Spleen (tissue), 11 donors: ENCODE measurements around the gene LY6G6D. TPM values are rescaled to one million over a fixed set of nuclear protein-coding genes. Genes with fewer than 3 reads are reported as not detected.

ENCODE experiments used
- DNase-seq: peaks from one replicate; pipeline ENCODE4 v3.0.0-alpha.2; 2020
- H3K27ac ChIP-seq, 8 donors: fragments of 200-600 bp; sonication (generic) in 7 of 8; 1 replicate in 4 of 8; 2 replicates in 4 of 8; pipeline versions ENCODE4 v1.5.0 to v1.8.0; 2016 to 2021; ENCODE audit warnings: inconsistent platforms in 4 of 8, mild to moderate bottlenecking in 4 of 8, moderate library complexity in 1 of 8
- H3K27me3 ChIP-seq, 7 donors: fragments of 200-600 bp; sonication (generic) in 6 of 7; replicated peaks in 1 of 7; 1 replicate in 4 of 7; 2 replicates in 3 of 7; pipeline versions ENCODE4 v1.5.0 to v1.8.0; 2016 to 2021; ENCODE audit warnings: inconsistent platforms in 3 of 7, mild to moderate bottlenecking in 1 of 7
- H3K36me3 ChIP-seq, 6 donors: fragments of 200-600 bp; sonication (generic) in 5 of 6; 1 replicate in 4 of 6; 2 replicates in 2 of 6; pipeline versions ENCODE4 v1.5.0 to v1.8.0; 2016 to 2021; ENCODE audit warnings: inconsistent platforms in 2 of 6
- H3K4me1 ChIP-seq, 6 donors: fragments of 200-600 bp; sonication (generic) in 5 of 6; 1 replicate in 3 of 6; 2 replicates in 3 of 6; pipeline versions ENCODE4 v1.5.0 to v1.8.0; 2016 to 2021; ENCODE audit warnings: inconsistent platforms in 3 of 6
- H3K4me3 ChIP-seq, 8 donors: fragments of 200-600 bp; sonication (generic) in 7 of 8; 1 replicate in 4 of 8; 2 replicates in 4 of 8; pipeline versions ENCODE4 v1.5.0 to v1.8.0; 2016 to 2021; ENCODE audit warnings: inconsistent platforms in 4 of 8, mild to moderate bottlenecking in 4 of 8, moderate library complexity in 2 of 8
- H3K9me3 ChIP-seq, 8 donors: fragments of 200-600 bp; sonication (generic) in 7 of 8; 1 replicate in 4 of 8; 2 replicates in 4 of 8; pipeline versions ENCODE4 v1.5.0 to v1.8.0; 2016 to 2021; ENCODE audit warnings: inconsistent platforms in 4 of 8
- CTCF ChIP-seq, 11 experiments: fragments of 200-600 bp in 7 of 11; fragments of 450-650 bp in 4 of 11; sonication (generic) in 4 of 11; IDR thresholded peaks in 8 of 11; conservative IDR thresholded peaks in 3 of 11; 1 replicate in 7 of 11; 2 replicates in 4 of 11; pipeline versions ENCODE4 v1.4.0 to v1.8.0; 2016 to 2021; ENCODE audit warnings: antibody characterized with exemption in 11 of 11, inconsistent platforms in 4 of 11, mild to moderate bottlenecking in 1 of 11
- POLR2A ChIP-seq, 3 donors: fragments of 450-650 bp; IDR thresholded peaks; one replicate each; pipeline ENCODE4 v1.5.1; 2017; ENCODE audit warnings: antibody characterized with exemption in 3 of 3, mild to moderate bottlenecking in 1 of 3
- POLR2AphosphoS5 ChIP-seq, 3 donors: sonication (generic); formaldehyde crosslinking; IDR thresholded peaks; one replicate each; pipeline ENCODE4 v1.5.1; 2017; ENCODE audit warnings: antibody characterized with exemption in 3 of 3
- WGBS, 5 donors: extraction: QIAGEN DNeasy Blood & Tissue Kit in 3 of 5; methylation state at CpG; one replicate each; pipeline versions ENCODE4 v1.1.5 to v1.1.7; 2013 to 2018; 5-methylcytosine and 5-hydroxymethylcytosine counted together
- intact Hi-C: fragments of 100-400 bp; cut with DNase I; formaldehyde crosslinking; loops from one replicate; pipeline ENCODE4 v1.15.0; 2023; ENCODE audit warnings: low total_unique reads
- polyA plus RNA-seq, 3 donors: library from polyadenylated mRNA; stranded (reverse); fragments of 200-250 nt; gene quantifications; one replicate each; pipeline ENCODE4 v1.2.1, GENCODE V29; 2013
- total RNA-seq, 7 donors: library from RNA; depleted of rRNA in 3 of 7; stranded (reverse); fragments of >200 nt in 3 of 7; fragmentation: NEBNext Ultra II Directional in 4 of 7; extraction: Animal tissue kit (Norgen Biotek cat#: 25700) in 4 of 7; gene quantifications; one replicate each; pipeline versions ENCODE4 v1.1.0 to v1.2.1, GENCODE V29; 2016 to 2021
- donor health status: healthy with polysubstance abuse.
- donor health status: DM: no; HTN: no; CAD: no; lungs with moderate emphysema.
- donor health status: DM: no; HTN: no; CAD: no.
- donor health status: Bipolar disorder and iron deficiency.
- donor health status: healthy.
- donor health status: DM: no; HTN: no; CAD: no.
- donor health status: DM: yes; HTN: yes; CAD: no.

Gene LY6G6D
- total and polyA plus RNA-seq, 10 donors = not detected

GRCh38 chr6:31728767-31729514 is 13.8 kb downstream of the LY6G6D start, which contains the start of gene DDAH2:
Gene DDAH2, minus strand, starts transcription at chr6:31729299. Its CDS starts 138 bp downstream, at chr6:31729161.
- Histone ChIP-seq H3K4me3 (peak within 1 kb of the TSS; percentile 66 to 83 (median 79)), H3K4me1 (peaks cover 39 to 88% (median 79%) of the 10 kb centered on the region in 6 donors), H3K27me3 (no peaks in the 10 kb centered on the region), H3K9me3 (no peaks in the 10 kb centered on the region), H3K27ac (peak within 1 kb of the TSS; percentile 79 to 99 (median 94)), H3K36me3 (peaks cover 7 to 70% (median 38%) of the 10 kb centered on the region in 6 donors)
- WGBS, 5 donors = 27 to 34% (median 32%) methylated on average over 33 to 36 of the region's 36 CpGs
- DNase-seq = peak; percentile 86
- intact Hi-C loops = no loop called here
- TF ChIP-seq POLR2AphosphoS5 (IDR thresholded peaks at IDR 0.05) (peak in 2 of 3 donors; percentile 6 to 78), POLR2A (IDR thresholded peaks at IDR 0.05) (no peak), CTCF (IDR thresholded peaks at IDR 0.05 in 8 of 11, conservative IDR thresholded peaks at IDR 0.05 in 3 of 11) (peak in 5 of 11 experiments; percentile 62 to 87 (median 83))

GRCh38 chr6:31729515-31729978 is 14.4 kb downstream of the LY6G6D start:
- peak overlapping the region; percentile 66 to 83 (median 79) for H3K4me3 ChIP-seq
- H3K4me1 ChIP-seq = peaks cover 45 to 92% (median 85%) of the 10 kb centered on the region in 6 donors
- TF ChIP-seq POLR2AphosphoS5 (IDR thresholded peaks at IDR 0.05) (peak in 2 of 3 donors; percentile 74 to 84), CTCF (IDR thresholded peaks at IDR 0.05 in 8 of 11, conservative IDR thresholded peaks at IDR 0.05 in 3 of 11) (peak in 6 of 11 experiments; percentile 74 to 94 (median 84)), POLR2A (IDR thresholded peaks at IDR 0.05) (peak in 2 of 3 donors; percentile 9 to 18)
- H3K36me3 ChIP-seq = peaks cover 7 to 75% (median 40%) of the 10 kb centered on the region in 6 donors
- H3K27me3 ChIP-seq = no peaks in the 10 kb centered on the region
- 0 to 1% (median 0%) methylated on average over 20 to 29 of the region's 29 CpGs for WGBS, 5 donors
- H3K27ac ChIP-seq = peak overlapping the region; percentile 79 to 99 (median 94)
- DNase-seq = peak; percentile 96
- intact Hi-C loops = no loop called here
- H3K9me3 ChIP-seq = no peaks in the 10 kb centered on the region

- H3K9me3 ChIP-seq = no peaks in the 10 kb centered on the region
- intact Hi-C loops = loop anchor here (10.0 kb wide), 2 partner anchors 65 to 95 kb away; partner anchors contain the start of genes HSPA1B and VARS1
- peak overlapping the region; percentile 79 to 99 (median 94) for H3K27ac ChIP-seq
- 3 to 10% (median 5%) methylated on average over 18 to 46 of the region's 46 CpGs for WGBS, 5 donors
- peaks cover 7 to 72% (median 40%) of the 10 kb centered on the region in 6 donors for H3K36me3 ChIP-seq
- peak; percentile 94 for DNase-seq
- TF ChIP-seq CTCF (IDR thresholded peaks at IDR 0.05 in 8 of 11, conservative IDR thresholded peaks at IDR 0.05 in 3 of 11) (peak in 2 of 11 experiments; percentile 10 to 37), POLR2A (IDR thresholded peaks at IDR 0.05) (no peak), POLR2AphosphoS5 (IDR thresholded peaks at IDR 0.05) (peak; percentile 84 to 91 (median 86))
- peaks cover 48 to 98% (median 89%) of the 10 kb centered on the region in 6 donors for H3K4me1 ChIP-seq
- peak overlapping the region; percentile 66 to 83 (median 79) for H3K4me3 ChIP-seq
- no peaks in the 10 kb centered on the region for H3K27me3 ChIP-seq
Observed at GRCh38 chr6:31729979-31730630, 15.0 kb downstream of the LY6G6D start.
